Kidney capillary endothelial cell (primary cell): ENCODE measurements around the gene POLR1B.
"Not testable (repeated sequence)": the region's sequence is repeated elsewhere in the genome, so short reads cannot be mapped to it uniquely, and the experiment has no call there.

ENCODE experiments used
- DNase-seq: peaks from one replicate; pipeline ENCODE4 v3.0.0-alpha.2; 2018; ENCODE audit warnings: low spot score

The POLR1B gene, protein sequence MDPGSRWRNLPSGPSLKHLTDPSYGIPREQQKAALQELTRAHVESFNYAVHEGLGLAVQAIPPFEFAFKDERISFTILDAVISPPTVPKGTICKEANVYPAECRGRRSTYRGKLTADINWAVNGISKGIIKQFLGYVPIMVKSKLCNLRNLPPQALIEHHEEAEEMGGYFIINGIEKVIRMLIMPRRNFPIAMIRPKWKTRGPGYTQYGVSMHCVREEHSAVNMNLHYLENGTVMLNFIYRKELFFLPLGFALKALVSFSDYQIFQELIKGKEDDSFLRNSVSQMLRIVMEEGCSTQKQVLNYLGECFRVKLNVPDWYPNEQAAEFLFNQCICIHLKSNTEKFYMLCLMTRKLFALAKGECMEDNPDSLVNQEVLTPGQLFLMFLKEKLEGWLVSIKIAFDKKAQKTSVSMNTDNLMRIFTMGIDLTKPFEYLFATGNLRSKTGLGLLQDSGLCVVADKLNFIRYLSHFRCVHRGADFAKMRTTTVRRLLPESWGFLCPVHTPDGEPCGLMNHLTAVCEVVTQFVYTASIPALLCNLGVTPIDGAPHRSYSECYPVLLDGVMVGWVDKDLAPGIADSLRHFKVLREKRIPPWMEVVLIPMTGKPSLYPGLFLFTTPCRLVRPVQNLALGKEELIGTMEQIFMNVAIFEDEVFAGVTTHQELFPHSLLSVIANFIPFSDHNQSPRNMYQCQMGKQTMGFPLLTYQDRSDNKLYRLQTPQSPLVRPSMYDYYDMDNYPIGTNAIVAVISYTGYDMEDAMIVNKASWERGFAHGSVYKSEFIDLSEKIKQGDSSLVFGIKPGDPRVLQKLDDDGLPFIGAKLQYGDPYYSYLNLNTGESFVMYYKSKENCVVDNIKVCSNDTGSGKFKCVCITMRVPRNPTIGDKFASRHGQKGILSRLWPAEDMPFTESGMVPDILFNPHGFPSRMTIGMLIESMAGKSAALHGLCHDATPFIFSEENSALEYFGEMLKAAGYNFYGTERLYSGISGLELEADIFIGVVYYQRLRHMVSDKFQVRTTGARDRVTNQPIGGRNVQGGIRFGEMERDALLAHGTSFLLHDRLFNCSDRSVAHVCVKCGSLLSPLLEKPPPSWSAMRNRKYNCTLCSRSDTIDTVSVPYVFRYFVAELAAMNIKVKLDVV

DNA sequence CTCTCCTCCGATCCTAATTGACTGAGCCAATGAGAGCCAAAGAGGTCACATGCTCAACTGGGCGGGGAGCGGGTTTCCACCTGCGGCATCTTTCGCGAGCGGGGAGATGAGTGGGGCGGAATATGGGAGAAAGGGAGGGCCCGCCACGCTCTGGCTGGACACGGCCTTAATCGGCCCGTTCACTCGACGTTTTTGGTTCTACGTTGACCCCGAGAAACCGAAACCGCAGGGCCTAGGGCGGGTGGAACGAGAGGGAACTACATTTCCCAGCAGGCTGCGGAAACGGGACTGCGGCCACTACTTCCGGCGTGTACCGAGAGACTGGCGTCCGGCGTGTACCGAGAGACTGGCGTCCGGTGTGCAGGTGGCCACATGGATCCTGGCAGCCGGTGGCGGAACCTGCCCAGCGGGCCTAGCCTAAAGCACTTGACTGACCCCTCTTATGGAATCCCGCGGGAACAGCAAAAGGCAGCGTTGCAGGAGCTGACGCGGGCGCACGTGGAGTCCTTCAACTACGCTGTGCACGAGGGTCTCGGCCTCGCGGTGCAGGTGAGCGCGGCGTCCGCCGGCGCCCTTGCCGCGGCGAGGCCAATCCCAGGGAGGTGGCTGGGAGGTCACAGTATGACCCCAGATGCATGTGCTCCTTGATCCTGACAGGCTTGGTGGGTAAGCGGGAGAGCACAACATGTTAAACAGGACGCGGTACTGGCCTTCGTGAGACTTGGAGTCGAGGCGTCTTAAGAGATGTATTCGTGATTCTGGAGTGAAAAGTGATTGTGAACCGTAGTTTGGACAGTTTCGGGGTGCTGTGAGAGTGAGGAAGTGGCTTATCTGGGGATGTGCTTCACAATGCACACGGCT is at the start of gene POLR1B:
Gene POLR1B (plus strand): TSS at position 343 of the 861 bp plus-strand sequence. CDS start 30 bp downstream, at position 373.
- DNase-seq: peak; percentile 66

DNA sequence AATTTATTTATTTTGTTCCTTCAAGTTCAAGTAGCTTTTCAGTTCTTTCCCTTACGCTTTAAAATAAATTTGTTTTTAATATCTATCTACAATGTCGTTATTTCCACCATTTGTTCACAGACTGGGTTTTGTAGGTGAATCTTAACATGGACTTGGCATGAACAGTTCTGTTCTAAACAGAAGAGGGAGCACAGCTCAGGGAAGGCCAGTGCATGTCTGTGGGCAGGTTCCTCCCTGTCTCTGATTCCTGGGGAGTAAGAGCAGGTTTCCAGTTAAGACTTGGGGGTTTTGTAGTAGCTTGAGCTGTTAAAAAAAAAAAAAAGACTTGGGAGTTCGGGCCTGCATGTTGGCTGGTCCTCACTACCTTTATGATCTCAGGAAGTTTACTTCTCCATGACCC is 49.2 kb upstream of the POLR1B start:
- no peak for DNase-seq

DNA sequence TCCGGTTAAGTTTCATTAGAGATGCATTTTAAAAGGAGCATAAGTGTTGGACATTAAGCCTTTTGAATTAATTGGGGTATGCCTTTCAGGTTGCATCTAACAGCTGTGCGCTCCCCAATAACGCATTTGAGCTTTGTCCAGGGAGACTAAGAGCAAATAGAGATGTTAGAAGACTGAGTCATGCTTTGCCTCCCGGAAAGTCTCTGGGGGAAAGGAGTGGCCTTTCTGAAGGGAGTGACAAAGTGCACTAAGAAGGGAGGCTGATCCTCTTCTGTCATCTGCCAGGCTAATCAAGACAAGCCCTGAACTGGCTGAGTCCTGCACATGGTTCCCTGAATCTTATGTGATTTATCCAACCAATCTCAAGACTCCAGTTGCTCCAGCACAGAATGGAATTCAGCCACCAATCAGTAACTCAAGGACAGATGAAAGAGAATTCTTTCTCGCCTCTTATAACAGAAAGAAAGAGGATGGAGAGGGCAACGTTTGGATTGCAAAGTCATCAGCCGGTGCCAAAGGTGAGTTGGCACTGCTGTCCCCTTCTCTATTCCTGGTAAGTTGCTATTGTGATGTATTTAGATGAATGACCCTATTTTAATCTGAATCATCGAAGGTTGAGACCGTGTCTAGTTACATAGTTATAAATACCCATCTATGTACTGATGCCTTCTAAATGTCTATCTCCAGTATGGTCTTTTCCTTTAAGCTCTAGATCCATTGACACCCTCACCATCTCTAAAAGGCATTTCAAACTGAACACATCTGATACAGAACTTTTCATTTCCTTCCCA is 48.2 kb upstream of the POLR1B start:
- peak; percentile 50 for DNase-seq

DNA sequence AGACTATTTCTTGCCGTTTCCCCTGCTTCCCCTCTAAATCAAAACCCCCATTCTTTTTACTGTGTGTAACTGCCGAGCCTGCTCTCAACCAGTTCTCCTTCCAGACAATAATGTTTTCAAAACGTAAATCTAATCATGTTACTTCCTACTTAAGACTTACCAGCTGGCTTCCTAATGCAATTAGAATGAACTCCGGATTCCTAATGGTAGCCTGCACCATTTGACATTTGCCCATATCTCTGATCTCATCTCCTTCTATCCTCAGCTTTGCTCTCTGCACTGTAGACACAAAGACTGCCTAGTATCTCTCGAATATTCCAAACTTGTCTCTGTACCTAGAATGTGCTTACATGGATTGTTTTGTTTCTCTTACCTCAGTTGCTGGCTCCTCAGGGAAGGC is 47.4 kb upstream of the POLR1B start:
- no peak for DNase-seq

DNA sequence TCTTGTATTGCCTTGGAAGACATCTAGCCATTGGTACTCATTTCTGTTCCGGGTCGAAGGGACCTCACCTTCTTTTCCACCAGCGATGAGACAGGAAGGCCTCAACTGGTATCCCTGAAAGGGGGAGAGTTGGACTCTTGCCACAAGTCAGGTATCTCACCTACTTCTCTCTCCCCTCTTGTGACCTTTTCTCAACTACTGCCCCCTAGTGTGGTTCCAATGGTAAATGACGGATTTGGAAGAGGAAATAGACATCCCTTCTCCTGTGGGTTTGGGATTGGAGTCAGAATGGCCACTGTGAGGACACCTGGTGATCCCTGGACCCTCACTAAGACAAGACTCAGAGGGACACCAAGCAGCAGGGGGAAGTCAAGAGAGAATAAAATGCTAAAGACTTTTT is 46.4 kb upstream of the POLR1B start:
- not testable (repeated sequence) for DNase-seq

DNA sequence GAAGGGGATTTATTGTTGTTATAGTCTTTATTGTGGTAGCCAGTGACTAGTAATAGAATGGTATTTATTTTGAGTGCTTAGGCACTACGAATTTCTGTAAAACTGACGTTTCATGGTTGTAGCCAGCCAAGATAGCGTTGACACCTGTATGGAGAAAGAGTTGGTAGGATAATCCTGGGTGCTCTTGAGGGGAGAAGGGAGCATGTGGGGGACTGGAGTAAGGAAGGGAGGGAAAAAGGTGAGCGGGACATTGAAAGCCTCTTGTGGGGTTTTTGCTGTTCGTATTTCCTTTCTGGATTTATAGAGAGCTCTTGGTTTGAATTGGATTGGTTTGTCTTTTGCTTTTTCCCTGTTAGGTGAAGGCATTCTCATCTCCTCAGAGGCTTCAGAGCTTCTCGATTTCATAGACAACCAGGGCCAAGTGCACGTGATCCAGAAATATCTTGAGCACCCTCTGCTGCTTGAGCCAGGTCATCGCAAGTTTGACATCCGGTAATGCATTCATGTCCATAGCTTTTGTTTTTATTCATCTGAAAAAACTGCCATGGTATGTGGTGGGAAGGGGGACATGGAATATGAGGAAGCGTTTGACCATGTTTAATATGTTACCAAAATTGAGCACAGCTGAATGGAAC is 41.3 kb upstream of the POLR1B start:
- DNase-seq: peak; percentile 38

DNA sequence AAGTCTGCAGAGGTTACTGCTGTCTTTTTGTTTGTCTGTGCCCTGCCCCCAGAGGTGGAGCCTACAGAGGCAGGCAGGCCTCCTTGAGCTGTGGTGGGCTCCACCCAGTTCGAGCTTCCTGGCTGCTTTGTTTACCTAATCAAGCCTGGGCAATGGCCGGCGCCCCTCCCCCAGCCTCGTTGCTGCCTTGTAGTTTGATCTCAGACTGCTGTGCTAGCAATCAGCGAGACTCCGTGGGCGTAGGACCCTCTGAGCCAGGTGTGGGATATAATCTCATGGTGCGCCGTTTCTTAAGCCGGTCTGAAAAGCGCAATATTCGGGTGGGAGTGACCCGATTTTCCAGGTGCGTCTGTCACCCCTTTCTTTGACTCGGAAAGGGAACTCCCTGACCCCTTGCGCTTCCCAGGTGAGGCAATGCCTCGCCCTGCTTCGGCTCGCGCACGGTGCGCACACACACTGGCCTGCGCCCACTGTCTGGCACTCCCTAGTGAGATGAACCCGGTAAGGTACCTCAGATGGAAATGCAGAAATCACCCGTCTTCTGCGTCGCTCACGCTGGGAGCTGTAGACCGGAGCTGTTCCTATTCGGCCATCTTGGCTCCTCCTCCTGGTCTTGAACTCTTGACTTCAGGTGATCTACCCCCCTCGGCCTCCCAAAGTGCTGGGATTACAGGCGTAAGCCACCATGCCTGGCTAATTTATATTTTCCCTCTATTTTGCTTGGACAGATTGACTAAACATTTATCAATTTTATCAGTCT is 32.8 kb upstream of the POLR1B start:
- not testable (repeated sequence) for DNase-seq

DNA sequence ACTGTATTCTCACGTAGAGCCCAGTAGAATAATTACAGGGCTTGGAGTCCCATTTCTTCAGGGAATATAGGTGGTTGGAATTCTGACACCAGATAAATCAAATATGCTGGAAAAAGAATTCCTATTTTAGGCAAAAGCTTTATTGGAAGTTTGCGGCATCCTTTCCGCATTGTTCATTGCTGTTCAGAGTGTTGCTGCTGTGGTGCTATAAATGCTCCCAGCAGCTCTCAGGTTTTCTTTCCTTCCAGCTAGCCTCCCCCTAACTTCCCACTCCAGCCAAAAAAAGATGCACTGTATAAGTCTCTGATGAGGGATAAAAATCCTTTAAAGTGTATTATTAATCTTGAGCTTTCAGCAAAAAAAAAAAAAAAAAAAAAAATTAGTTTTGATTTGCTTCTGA is 25.5 kb upstream of the POLR1B start:
- no peak for DNase-seq

DNA sequence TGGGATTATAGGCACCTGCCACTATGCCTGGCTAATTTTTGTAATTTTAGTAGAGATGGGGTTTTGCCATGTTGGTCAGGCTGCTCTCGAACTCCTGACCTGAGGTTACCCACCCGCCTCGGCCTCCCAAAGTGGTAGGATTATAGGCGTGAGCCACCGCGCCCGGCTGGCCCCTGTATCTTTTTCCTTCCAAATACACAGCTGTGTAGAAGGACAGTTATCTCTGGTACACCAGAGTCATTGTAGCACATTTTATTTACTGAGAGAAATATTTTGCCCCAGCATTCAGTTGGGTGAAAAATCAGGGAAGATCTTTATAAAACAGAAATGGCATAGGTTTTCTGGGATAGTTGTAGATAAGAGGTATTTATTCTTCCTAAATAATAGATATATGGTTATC is 23.5 kb upstream of the POLR1B start:
- DNase-seq: no peak

DNA sequence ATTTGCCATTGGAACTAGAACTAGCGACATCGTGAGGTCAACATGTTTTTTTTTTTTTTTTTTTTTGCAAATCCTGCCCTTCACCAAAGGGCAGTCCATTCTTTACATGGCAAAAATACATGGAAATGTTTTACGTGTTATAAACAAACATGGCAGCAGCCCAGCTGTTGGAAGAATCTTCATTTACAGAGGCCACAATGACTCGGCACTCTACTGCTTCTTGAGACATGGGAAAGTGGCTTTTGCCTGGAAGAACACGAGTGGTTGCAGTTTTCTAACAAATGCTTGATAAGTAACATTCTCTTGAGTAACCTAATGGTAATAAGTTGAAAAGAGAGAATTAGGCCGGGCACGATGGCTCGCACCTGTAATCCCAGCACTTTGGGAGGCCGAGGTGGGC is 22.8 kb upstream of the POLR1B start:
- no peak for DNase-seq

DNA sequence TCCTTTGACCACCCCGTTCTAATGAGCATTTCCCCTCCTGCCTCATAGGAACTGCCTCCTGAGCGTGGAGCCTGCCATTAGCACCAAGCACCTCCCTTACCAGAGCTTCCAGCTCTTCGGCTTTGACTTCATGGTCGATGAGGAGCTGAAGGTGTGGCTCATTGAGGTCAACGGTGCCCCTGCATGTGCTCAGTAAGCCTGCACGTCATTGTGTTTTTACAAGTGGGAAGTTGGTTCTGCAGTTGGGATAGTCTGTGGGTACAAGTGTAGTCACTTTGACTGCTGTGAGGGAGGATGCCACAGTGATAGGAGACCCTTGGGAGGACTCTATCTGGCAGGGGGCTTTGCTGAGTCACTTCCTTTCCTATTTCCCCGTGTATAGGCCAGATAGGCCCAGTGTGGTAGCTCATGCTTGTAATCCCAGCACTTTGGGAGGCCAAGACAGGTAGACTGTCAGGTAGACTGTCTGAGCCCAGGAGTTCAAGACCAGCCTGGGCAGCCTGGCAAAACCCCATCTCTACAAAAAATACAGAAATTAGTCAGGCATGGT is 22.0 kb upstream of the POLR1B start:
- DNase-seq: no peak

DNA sequence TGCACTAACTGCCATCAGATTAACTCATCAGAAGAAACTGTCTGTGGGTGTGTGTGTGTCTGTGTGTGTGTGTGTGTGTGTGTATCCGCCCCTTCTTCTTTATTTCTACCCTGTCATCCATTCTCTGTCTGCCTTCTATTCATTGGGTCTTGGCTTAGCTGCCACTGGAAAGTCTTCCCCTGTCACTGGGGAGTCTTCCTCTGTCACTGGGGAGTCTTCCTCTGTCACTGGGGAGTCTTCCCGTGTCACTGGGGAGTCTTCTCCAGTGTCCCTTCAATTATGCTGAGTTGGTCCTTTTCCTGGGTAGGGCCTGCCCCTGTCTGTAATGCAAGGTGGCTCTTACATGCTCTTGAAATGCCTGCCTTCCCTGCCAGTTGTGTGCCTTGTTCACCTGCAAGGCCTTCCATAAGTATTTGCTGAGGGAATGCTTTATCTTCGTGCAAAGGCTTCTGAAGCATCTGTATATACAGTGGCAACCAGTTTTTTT is 18.9 kb upstream of the POLR1B start:
- no peak for DNase-seq

DNA sequence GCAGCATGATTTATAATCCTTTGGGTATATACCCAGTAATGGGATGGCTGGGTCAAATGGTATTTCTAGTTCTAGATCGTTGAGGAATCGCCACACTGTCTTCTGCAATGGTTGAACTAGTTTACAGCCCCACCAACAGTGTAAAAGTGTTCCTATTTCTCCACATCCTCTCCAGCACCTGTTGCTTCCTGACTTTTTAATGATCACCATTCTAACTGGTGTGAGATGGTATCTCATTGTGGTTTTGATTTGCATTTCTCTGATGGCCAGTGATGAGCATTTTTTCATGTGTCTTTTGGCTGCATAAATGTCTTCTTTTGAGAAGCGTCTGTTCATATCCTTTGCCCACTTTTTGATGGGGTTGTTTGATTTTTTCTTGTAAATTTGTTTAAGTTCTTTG is 18.0 kb upstream of the POLR1B start:
- not testable (repeated sequence) for DNase-seq

DNA sequence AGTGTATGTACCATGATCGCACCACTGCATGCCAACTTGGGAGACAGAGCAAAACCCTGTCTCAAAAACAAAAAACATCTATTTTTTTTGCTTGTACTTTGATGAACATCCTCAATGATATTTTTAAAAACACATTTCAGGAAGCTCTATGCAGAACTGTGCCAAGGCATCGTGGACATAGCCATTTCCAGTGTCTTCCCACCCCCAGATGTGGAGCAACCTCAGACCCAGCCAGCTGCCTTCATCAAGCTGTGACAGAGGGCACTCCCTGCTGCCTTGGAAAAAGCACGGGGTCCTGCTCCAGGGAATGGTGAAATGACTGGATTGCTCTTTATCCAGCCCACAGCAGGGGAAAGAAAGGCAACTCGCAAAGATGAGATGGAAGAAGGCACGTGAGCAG is 13.7 kb upstream of the POLR1B start:
- DNase-seq: no peak

DNA sequence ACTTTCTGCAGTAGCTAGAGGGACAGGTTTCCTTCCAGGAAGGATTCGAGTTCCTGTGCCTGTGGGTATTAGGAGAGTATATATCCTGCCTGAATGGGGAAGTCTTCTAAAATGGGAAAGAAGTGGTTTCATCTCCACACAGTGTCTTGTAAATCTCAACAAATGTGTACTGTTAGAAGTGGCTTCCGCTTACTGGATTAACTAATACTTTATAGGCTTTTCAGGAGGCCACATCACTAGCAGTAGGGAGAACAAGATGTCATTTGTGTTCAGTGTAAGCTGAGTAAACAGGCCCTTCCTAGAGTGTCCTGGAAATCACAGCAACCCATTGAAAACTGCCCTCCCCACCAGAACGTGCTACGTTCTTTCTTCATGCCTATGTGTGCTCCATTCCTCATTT is 12.5 kb upstream of the POLR1B start:
- no peak for DNase-seq

DNA sequence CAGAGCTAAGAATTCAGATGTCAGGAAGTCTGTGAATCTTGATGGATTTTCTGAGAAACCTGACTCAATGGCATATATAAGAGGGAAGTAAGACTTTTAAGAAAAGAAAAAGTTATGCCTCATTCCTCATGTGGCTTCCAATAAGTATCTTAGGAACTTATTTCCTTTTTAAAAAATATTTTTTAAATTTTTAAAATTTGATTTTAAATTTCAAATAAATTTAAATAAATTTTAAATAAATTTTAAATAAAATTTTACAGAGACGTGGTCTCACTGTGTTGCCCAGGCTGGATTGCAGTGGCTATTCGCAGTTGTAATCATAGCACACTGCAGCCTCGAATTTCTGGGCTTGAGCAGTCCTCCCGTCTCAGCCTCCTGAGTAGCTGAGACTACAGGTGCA is 11.5 kb upstream of the POLR1B start:
- DNase-seq: no peak

DNA sequence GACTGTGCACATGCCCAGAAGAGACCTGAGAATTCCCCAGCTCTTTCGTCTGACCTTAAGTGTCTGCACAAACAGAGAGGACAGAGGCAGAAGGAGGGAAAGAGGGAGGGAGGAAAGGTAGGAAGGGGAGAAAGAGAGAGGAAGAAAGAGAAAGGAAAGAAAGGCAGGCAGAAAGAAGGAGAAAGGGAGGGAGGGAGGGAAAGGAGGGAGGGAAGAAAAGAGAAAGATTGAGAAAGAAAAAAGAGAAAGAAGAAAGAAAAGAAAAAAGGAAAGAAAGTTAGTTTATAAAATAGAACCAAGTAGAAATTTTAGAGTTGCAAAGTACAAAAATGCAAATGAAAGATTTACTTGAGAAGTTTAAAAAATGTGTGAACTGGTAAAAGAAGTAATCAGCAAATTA is 7.4 kb upstream of the POLR1B start:
- DNase-seq: no peak

DNA sequence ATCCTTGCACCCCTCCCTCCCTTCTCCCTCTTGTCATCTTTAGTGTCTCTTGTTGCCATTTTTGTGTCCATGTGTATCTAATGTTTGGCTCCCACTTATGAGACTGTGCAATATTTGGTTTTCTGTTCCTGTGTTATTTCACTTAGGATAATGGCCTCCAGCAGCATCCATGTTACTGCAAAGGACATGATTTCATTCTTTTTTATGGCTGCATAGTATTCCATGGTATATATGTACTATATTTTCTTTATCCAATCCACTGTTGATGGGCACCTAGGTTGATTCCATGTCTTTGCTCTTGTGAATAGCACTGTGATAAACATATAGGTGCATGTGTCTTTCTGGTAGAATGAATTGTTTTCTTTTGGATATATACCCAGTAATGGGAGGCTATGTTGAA is 5.6 kb upstream of the POLR1B start:
- DNase-seq: not testable (repeated sequence)

DNA sequence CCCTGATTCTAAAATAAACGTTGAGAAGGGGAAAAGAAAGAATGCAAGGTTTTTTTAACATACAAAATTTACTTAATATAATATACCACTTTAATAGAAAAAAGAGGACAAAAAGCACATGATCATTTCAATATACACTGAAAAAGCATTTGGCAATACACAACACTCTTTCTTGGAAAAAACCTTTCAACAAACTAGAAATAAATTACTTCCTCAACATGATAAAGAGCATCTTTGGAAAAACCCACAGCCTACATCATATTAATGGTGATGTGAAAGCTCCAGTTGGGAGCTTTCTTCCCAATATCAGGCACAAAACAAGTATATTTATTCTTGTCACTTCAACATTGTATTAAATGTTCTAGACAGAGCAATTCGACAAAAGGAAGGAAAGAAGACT is 3.0 kb upstream of the POLR1B start:
- no peak for DNase-seq
